CD4-positive, alpha-beta T cell (primary cell): ENCODE measurements around the gene KIAA0040. TPM values are rescaled to one million over a fixed set of nuclear protein-coding genes. Genes with fewer than 3 reads are reported as not detected.
A peak's percentile ranks its signal among the peaks of the same experiment; 100 is the strongest.

ENCODE experiments used
- ATAC-seq: fragments of 200-7000 bp; cut with Tn5 transposase; one replicate; pipeline ENCODE4 v1.10.0; 2022; ENCODE audit warnings: mild to moderate bottlenecking; ENCODE audit not compliant: poor library complexity
- CTCF ChIA-PET: fragments of 350-600 bp; sonication (Branson Sonifier 250); formaldehyde crosslinking; loops from one replicate; lab custom pipeline; 2021; ENCODE audit warnings: antibody characterized with exemption, inconsistent platforms; lab: Charles Lee
- POLR2A ChIA-PET: fragments of 350-600 bp; sonication (Branson Sonifier 250); formaldehyde crosslinking; loops from one replicate; lab custom pipeline; 2021; ENCODE audit warnings: antibody characterized with exemption, inconsistent platforms; lab: Charles Lee
- DNase-seq, 14 experiments: peaks; one replicate each; pipeline ENCODE4 v3.0.0-alpha.2; 2013 to 2020; ENCODE audit warnings: mixed read lengths in 2 of 14
- H3K27ac ChIP-seq, 2 donors: one replicate each; pipeline versions ENCODE4 v1.5.1 to v1.7.0; 2013; ENCODE audit warnings: low read length in 2 of 2, low read depth in 1 of 2, mild to moderate bottlenecking in 1 of 2
- H3K27me3 ChIP-seq, 2 experiments: 1 replicate in 1 of 2; 2 replicates in 1 of 2; pipeline versions ENCODE4 v1.6.1 to v1.7.0; 2013; ENCODE audit warnings: low read length in 2 of 2, control low read depth in 1 of 2, mild to moderate bottlenecking in 1 of 2, moderate library complexity in 1 of 2; ENCODE audit not compliant: insufficient read depth in 2 of 2, control insufficient read depth in 1 of 2
- H3K36me3 ChIP-seq: one replicate; pipeline ENCODE4 v1.6.1; 2013; ENCODE audit warnings: low read length, control low read depth; ENCODE audit not compliant: insufficient read depth
- H3K4me1 ChIP-seq: one replicate; pipeline ENCODE4 v1.6.1; 2013; ENCODE audit warnings: low read length, control low read depth; ENCODE audit not compliant: insufficient read depth
- H3K4me3 ChIP-seq: one replicate; pipeline ENCODE4 v1.5.1; 2013; ENCODE audit warnings: mild to moderate bottlenecking, low read length, moderate library complexity
- H3K9me3 ChIP-seq, 2 experiments: 1 replicate in 1 of 2; 2 replicates in 1 of 2; pipeline versions ENCODE4 v1.6.1 to v1.7.0; 2013; ENCODE audit warnings: low read length in 2 of 2, mild to moderate bottlenecking in 2 of 2, control low read depth in 1 of 2, moderate library complexity in 1 of 2; ENCODE audit not compliant: control insufficient read depth in 1 of 2, insufficient read depth in 1 of 2
- H3K27ac Mint-ChIP-seq: one replicate; pipeline ENCODE4 v1.8.0; 2020; ENCODE audit warnings: mixed read lengths
- H3K27me3 Mint-ChIP-seq: one replicate; pipeline ENCODE4 v1.8.0; 2021; ENCODE audit warnings: mixed read lengths
- H3K36me3 Mint-ChIP-seq: one replicate; pipeline ENCODE4 v1.8.0; 2021; ENCODE audit warnings: low read depth, mixed read lengths
- H3K4me1 Mint-ChIP-seq: one replicate; pipeline ENCODE4 v1.8.0; 2021; ENCODE audit warnings: low read depth, mixed read lengths
- H3K4me3 Mint-ChIP-seq: one replicate; pipeline ENCODE4 v1.8.0; 2020; ENCODE audit warnings: mild to moderate bottlenecking, mixed read lengths
- H3K9me3 Mint-ChIP-seq: one replicate; pipeline ENCODE4 v1.8.0; 2020; ENCODE audit warnings: mixed read lengths
- CTCF ChIP-seq: fragments of 200-600 bp; IDR thresholded peaks from one replicate; pipeline ENCODE4 v1.8.0; 2022; ENCODE audit warnings: antibody characterized with exemption, mild to moderate bottlenecking
- intact Hi-C, 2 experiments: fragments of 100-400 bp; cut with DNase I in 1 of 2; cut with micrococcal nuclease in 1 of 2; formaldehyde crosslinking; loops; one replicate each; pipeline versions ENCODE4 v1.15.1 to v1.9.0; 2023 to 2025; cut with DNase I, micrococcal nuclease
- total RNA-seq, 174 experiments: library from RNA in 2 of 174; stranded (reverse) in 2 of 174; gene quantifications; one replicate each; pipeline ENCODE4 v1.2.3 and lab custom pipeline; 2021 to 2026

KIAA0040 gene
- total RNA-seq, 2 experiments from 2014 or later: 13.5 to 14.5 TPM

DNA sequence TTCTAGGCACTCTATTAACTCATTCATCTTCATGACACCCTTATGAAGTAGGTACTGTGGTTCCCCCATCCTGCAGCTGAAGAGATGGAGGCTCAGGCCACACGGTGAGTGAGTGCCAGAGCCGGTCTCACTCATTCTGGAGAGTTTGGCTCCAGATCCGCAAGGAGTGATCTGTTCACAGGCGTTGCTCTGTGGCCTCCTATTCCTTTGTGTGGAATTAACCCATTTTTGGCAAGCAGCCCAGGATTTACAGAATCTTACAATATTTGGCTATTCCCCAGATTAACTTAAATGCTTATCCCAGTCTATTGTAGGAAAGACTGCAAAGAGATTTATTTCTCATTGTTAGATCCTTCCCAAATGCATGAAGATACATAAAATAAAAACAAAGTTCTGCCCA, 29.6 kb downstream of the KIAA0040 start:
- H3K27me3 ChIP-seq: no peaks in the 10 kb centered on the region
- H3K27ac ChIP-seq: no peak overlapping the region
- ChIA-PET CTCF (interaction anchor here (1.3 kb wide), 1 partner anchor 17 kb away, joined by 5 read pairs; no protein-coding TSS in a partner anchor), POLR2A (interaction anchor here (1.1 kb wide), 1 partner anchor 25 kb away, joined by 3 read pairs; no protein-coding TSS in a partner anchor)
- H3K4me3 Mint-ChIP-seq: no peak overlapping the region
- peak overlapping the region; percentile 63 for H3K27ac Mint-ChIP-seq
- DNase-seq (no peak), ATAC-seq (no peak)
- no peak overlapping the region for H3K4me3 ChIP-seq
- H3K9me3 ChIP-seq: no peaks in the 10 kb centered on the region
- no peaks in the 10 kb centered on the region for H3K9me3 Mint-ChIP-seq
- H3K36me3 Mint-ChIP-seq: peaks cover 92% of the 10 kb centered on the region
- peaks cover 95% of the 10 kb centered on the region for H3K36me3 ChIP-seq
- H3K27me3 Mint-ChIP-seq: no peaks in the 10 kb centered on the region
- H3K4me1 Mint-ChIP-seq: peaks cover 22% of the 10 kb centered on the region
- intact Hi-C loops: no loop called here
- TF ChIP-seq CTCF: no peak
- H3K4me1 ChIP-seq: peaks cover 7% of the 10 kb centered on the region

GRCh38 chr1:175158170-175158591, 34.4 kb downstream of the KIAA0040 start:
- POLR2A ChIA-PET: interaction anchor here (1.7 kb wide), 1 partner anchor 51 kb away, joined by 4 read pairs; no protein-coding TSS in a partner anchor

GRCh38 chr1:175157200-175157599, 35.4 kb downstream of the KIAA0040 start:
- Mint-ChIP-seq H3K9me3 (no peaks in the 10 kb centered on the region), H3K4me1 (peaks cover 30% of the 10 kb centered on the region), H3K36me3 (peaks cover 41% of the 10 kb centered on the region), H3K27ac (no peak overlapping the region), H3K4me3 (no peak overlapping the region), H3K27me3 (peaks cover 21% of the 10 kb centered on the region)
- TF ChIP-seq CTCF: no peak
- DNase-seq (no peak), ATAC-seq (no peak)
- H3K4me1 ChIP-seq: peaks cover 8% of the 10 kb centered on the region
- CTCF ChIA-PET: interaction anchor here (5.6 kb wide), 1 partner anchor 161 kb away, joined by 64 read pairs; no protein-coding TSS in a partner anchor
- H3K4me3 ChIP-seq: no peak overlapping the region
- no peaks in the 10 kb centered on the region for H3K9me3 ChIP-seq
- peaks cover 40% of the 10 kb centered on the region for H3K36me3 ChIP-seq
- H3K27me3 ChIP-seq: peaks cover 0 to 2% of the 10 kb centered on the region in 2 experiments
- intact Hi-C loops: loop anchor here (5.0 to 10.0 kb wide), 4 partner anchors 35 to 1728 kb away; partner anchors contain the start of genes KIAA0040 (in 1 of the 2) and TNR (in 1 of the 2)
- H3K27ac ChIP-seq: no peak overlapping the region
- POLR2A ChIA-PET: interaction anchor here (1.0 kb wide), 1 partner anchor 31 kb away, joined by 3 read pairs; no protein-coding TSS in a partner anchor

More at GRCh38 chr1:175158170-175158591, 34.4 kb downstream of the KIAA0040 start:
- peaks cover 14% of the 10 kb centered on the region for H3K27me3 Mint-ChIP-seq
- H3K4me3 ChIP-seq: no peak overlapping the region
- DNase-seq: no peak
- H3K27ac Mint-ChIP-seq: no peak overlapping the region
- no peaks in the 10 kb centered on the region for H3K9me3 Mint-ChIP-seq
- H3K36me3 ChIP-seq: peaks cover 50% of the 10 kb centered on the region
- H3K27ac ChIP-seq: no peak overlapping the region
- peaks cover 7% of the 10 kb centered on the region for H3K4me1 ChIP-seq
- no peak for TF ChIP-seq CTCF
- H3K36me3 Mint-ChIP-seq: peaks cover 50% of the 10 kb centered on the region
- H3K27me3 ChIP-seq: no peaks in the 10 kb centered on the region
- CTCF ChIA-PET: interaction anchor here (5.6 kb wide), 1 partner anchor 160 kb away, joined by 64 read pairs; no protein-coding TSS in a partner anchor
- no peak for ATAC-seq
- H3K9me3 ChIP-seq: no peaks in the 10 kb centered on the region
- peaks cover 30% of the 10 kb centered on the region for H3K4me1 Mint-ChIP-seq
- intact Hi-C loops: loop anchor here (5.0 to 10.0 kb wide), 4 partner anchors 34 to 1727 kb away; partner anchors contain the start of genes KIAA0040 (in 1 of the 2) and TNR (in 1 of the 2)
- H3K4me3 Mint-ChIP-seq: no peak overlapping the region
